CD4-positive, alpha-beta memory T cell (primary cell): ENCODE data around the gene NT5C3A. TPM values are rescaled to one million over a fixed set of nuclear protein-coding genes. Genes with fewer than 3 reads are reported as not detected.
"Not testable (repeated sequence)": the region's sequence is repeated elsewhere in the genome, so short reads cannot be mapped to it uniquely, and the experiment has no call there.

Source experiments
- CTCF ChIA-PET: fragments of 350-600 bp; sonication (Branson Sonifier 250); formaldehyde crosslinking; loops from one replicate; lab custom pipeline; 2021; ENCODE audit warnings: inconsistent platforms; ENCODE audit not compliant: partially characterized antibody; lab: Charles Lee
- POLR2A ChIA-PET: fragments of 350-600 bp; sonication (Branson Sonifier 250); formaldehyde crosslinking; loops from one replicate; lab custom pipeline; 2021; ENCODE audit not compliant: partially characterized antibody; lab: Charles Lee
- DNase-seq, 5 donors: peaks; one replicate each; pipeline versions ENCODE4 v3.0.0 to v3.0.0-alpha.2; 2020 to 2022; ENCODE audit warnings: mixed read lengths in 1 of 5
- H3K27ac ChIP-seq: one replicate; pipeline ENCODE4 v1.7.0; 2013; ENCODE audit warnings: low read depth, low read length
- H3K27me3 ChIP-seq: 2 replicates; pipeline ENCODE4 v1.7.0; 2013; ENCODE audit warnings: mild to moderate bottlenecking, low read length, moderate library complexity; ENCODE audit not compliant: insufficient read depth
- H3K36me3 ChIP-seq: 2 replicates; pipeline ENCODE4 v1.7.0; 2013; ENCODE audit warnings: mild to moderate bottlenecking, low read length, moderate library complexity; ENCODE audit not compliant: insufficient read depth
- H3K4me1 ChIP-seq: 2 replicates; pipeline ENCODE4 v1.7.0; 2013; ENCODE audit warnings: mild to moderate bottlenecking, low read length, moderate library complexity; ENCODE audit not compliant: insufficient read depth
- H3K4me3 ChIP-seq, 2 donors: one replicate each; pipeline ENCODE4 v1.7.0; 2013; ENCODE audit warnings: low read length in 2 of 2, mild to moderate bottlenecking in 1 of 2
- H3K9me3 ChIP-seq, 2 donors: one replicate each; pipeline ENCODE4 v1.7.0; 2013; ENCODE audit warnings: low read length in 2 of 2, control low read depth in 1 of 2; ENCODE audit not compliant: control insufficient read depth in 1 of 2
- H3K27ac Mint-ChIP-seq, 7 donors: one replicate each; pipeline ENCODE4 v1.8.0; 2020 to 2021; ENCODE audit warnings: mixed read lengths in 7 of 7, mild to moderate bottlenecking in 6 of 7, inconsistent platforms in 3 of 7, moderate library complexity in 3 of 7
- H3K27me3 Mint-ChIP-seq, 2 donors: one replicate each; pipeline ENCODE4 v1.8.0; 2020 to 2021; ENCODE audit warnings: mixed read lengths in 2 of 2
- H3K36me3 Mint-ChIP-seq, 2 donors: one replicate each; pipeline ENCODE4 v1.8.0; 2020 to 2021; ENCODE audit warnings: mixed read lengths in 2 of 2, inconsistent platforms in 1 of 2, mild to moderate bottlenecking in 1 of 2
- H3K4me1 Mint-ChIP-seq, 4 donors: one replicate each; pipeline ENCODE4 v1.8.0; 2020 to 2021; ENCODE audit warnings: mixed read lengths in 4 of 4, mild to moderate bottlenecking in 1 of 4
- H3K4me3 Mint-ChIP-seq, 8 donors: one replicate each; pipeline ENCODE4 v1.8.0; 2020 to 2021; ENCODE audit warnings: mixed read lengths in 8 of 8, mild to moderate bottlenecking in 7 of 8, moderate library complexity in 6 of 8, inconsistent platforms in 3 of 8
- H3K9me3 Mint-ChIP-seq, 8 donors: one replicate each; pipeline ENCODE4 v1.8.0; 2020 to 2021; ENCODE audit warnings: mixed read lengths in 8 of 8, mild to moderate bottlenecking in 5 of 8, inconsistent platforms in 3 of 8, moderate library complexity in 1 of 8
- intact Hi-C: fragments of 100-400 bp; cut with micrococcal nuclease; formaldehyde crosslinking; loops from one replicate; pipeline ENCODE4 v1.15.1; 2023
- polyA plus RNA-seq, 2 donors: library from polyadenylated mRNA; unstranded; fragments of 300-500 nt; fragmentation: Illumina TruSeq; gene quantifications; one replicate each; pipeline ENCODE4 v1.2.3, GENCODE V29; 2021
- total RNA-seq, 2 experiments: library from RNA; stranded (reverse); gene quantifications; one replicate each; pipeline ENCODE4 v1.2.3, GENCODE V29; 2021

Gene NT5C3A
- total and polyA plus RNA-seq, 4 experiments from 2014 or later = 44.2 to 93.9 (median 48.8) TPM

GRCh38 chr7:32966489-32967267 lies 95.9 kb downstream of the NT5C3A start:
- CTCF ChIA-PET = interaction anchor here (2.8 kb wide), 2 partner anchors 82 to 120 kb away, joined by 10 to 14 read pairs; no protein-coding TSS in a partner anchor
- H3K27me3 ChIP-seq, H3K9me3 ChIP-seq, POLR2A ChIA-PET, H3K27me3 Mint-ChIP-seq, H3K4me1 Mint-ChIP-seq, H3K9me3 Mint-ChIP-seq, H3K4me3 Mint-ChIP-seq, intact Hi-C loops, H3K36me3 Mint-ChIP-seq, H3K4me1 ChIP-seq, H3K4me3 ChIP-seq, DNase-seq, H3K27ac ChIP-seq, H3K27ac Mint-ChIP-seq, H3K36me3 ChIP-seq: not testable (repeated sequence)

- H3K36me3 ChIP-seq, H3K4me3 ChIP-seq, H3K4me1 ChIP-seq, H3K36me3 Mint-ChIP-seq, H3K9me3 ChIP-seq, H3K27ac ChIP-seq, H3K4me1 Mint-ChIP-seq, H3K9me3 Mint-ChIP-seq, POLR2A ChIA-PET, H3K27me3 ChIP-seq: not testable (repeated sequence)
- H3K4me3 Mint-ChIP-seq = peak overlapping the region in 2 of 8 donors; percentile 13 to 46
- H3K27ac Mint-ChIP-seq = peak overlapping the region in 2 of 7 donors; percentile 24 to 28
- peak in 4 of 5 donors; percentile 4 to 23 (median 16) for DNase-seq
- intact Hi-C loops = loop anchor here (1.0 to 2.0 kb wide), 2 partner anchors 86 to 144 kb away; partner anchors contain the start of gene RP9
- peaks cover 11 to 14% of the 10 kb centered on the region in 2 donors for H3K27me3 Mint-ChIP-seq
- CTCF ChIA-PET = interaction anchor here (0.6 to 2.8 kb wide), 9 partner anchors 8 to 143 kb away, joined by 3 to 26 read pairs (median 4); partner anchors contain the start of gene RP9
These were observed 98.0 kb downstream of the NT5C3A start for GRCh38 chr7:32964461-32965159.

Other genes starting within 250 kb of the NT5C3A start
- 10 to 100 TPM; 61.5 to 64.3 TPM for gene KBTBD2, start 171.0 kb downstream of the NT5C3A start, total RNA-seq
- gene KBTBD2, start 171.0 kb downstream of the NT5C3A start, polyA plus RNA-seq = 10 to 100 TPM; 27.4 to 39.0 TPM
- under 1 TPM in 1 of 2 experiments, not detected in 1; 0.35 TPM for gene FKBP9, start 105.3 kb downstream of the NT5C3A start, total RNA-seq
- gene FKBP9, start 105.3 kb downstream of the NT5C3A start, polyA plus RNA-seq = under 1 TPM in 1 of 2 donors, not detected in 1; 0.32 TPM
- 10 to 100 TPM; 17.5 to 17.7 TPM for gene RP9, start 46.6 kb upstream of the NT5C3A start, total RNA-seq
- gene RP9, start 46.6 kb upstream of the NT5C3A start, polyA plus RNA-seq = 10 to 100 TPM; 15.1 to 23.9 TPM
- 10 to 100 TPM; 27.0 to 27.3 TPM for gene BBS9, start 66.8 kb upstream of the NT5C3A start, total RNA-seq
- gene BBS9, start 66.8 kb upstream of the NT5C3A start, polyA plus RNA-seq = 10 to 100 TPM; 13.9 to 22.5 TPM